Fibroblast of skin of right biceps (primary cell): ENCODE measurements around the gene TRIM10.
A peak's percentile ranks its signal among the peaks of the same experiment; 100 is the strongest.
"Not testable (repeated sequence)": the region's sequence is repeated elsewhere in the genome, so short reads cannot be mapped to it uniquely, and the experiment has no call there.

Source experiments
- DNase-seq: peaks from one replicate; pipeline ENCODE4 v3.0.0-alpha.2; 2013

The TRIM10 gene

DNA sequence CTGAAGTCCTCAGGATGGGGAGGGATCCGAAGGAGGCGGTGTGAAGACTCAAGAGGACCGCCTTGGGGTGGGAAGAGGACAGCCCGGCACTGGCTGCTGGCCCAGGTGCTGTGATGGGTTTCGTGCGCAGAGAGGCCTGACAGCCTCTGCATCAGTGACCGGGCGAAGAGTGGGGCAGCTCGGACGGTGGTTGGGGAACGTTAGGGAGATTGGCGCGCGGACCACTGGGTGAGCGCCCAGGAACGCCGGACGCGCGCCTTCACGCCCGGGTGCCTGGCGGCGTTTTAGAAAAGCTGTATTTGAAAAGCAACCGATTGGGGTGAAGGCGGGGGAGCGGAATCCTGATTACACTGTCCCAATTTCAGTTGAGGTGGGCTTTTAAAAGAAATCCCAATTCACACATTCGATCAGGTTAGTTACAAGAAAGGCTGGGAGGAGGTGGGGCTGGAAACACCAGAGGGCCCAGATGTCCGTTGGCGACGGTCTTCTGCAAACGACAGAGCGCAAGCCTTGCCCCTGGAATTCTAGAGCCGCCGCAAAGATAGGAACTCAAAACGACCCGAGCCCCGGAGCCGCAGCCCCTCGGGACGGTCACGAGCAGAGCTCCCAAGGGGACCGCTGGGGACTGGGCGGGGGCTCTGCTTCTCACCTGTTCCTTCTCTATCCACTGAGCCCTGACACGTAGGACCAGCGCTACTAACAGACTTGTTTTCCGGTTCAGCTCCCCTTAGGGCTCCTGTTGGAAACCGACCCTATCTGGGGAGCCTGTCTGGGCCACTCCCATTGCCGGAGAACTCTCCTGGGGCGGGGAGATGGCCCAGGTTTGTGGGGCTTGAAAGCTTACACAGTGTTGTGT is 33.5 kb downstream of the TRIM10 start:
- DNase-seq, result no peak

DNA sequence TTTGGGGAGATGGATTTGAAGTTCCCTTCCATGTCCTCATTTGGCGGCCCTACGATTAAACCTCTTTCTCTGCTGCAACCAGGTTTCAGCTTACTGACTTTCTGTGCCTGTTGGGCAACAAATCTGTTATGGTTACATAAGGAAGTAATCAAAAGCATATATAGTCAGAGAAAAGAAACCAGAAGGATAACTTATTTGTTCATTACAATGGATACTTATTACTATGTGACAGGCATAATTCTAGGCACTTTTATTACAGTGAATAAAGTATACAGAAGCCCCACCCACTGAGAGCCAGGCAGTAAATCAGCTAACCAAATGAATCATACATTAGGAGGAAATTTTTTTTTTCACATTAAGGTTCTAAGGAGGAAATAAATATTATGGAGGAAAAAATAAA is 38.5 kb downstream of the TRIM10 start:
- DNase-seq, result no peak

- DNase-seq, result no peak
Measured at GRCh38 chr6:30121446-30122366, 39.3 kb downstream of the TRIM10 start.

GRCh38 chr6:30118691-30119090 is 42.3 kb downstream of the TRIM10 start:
- DNase-seq, result not testable (repeated sequence)

GRCh38 chr6:30116724-30117123 is 44.3 kb downstream of the TRIM10 start:
- no peak for DNase-seq

DNA sequence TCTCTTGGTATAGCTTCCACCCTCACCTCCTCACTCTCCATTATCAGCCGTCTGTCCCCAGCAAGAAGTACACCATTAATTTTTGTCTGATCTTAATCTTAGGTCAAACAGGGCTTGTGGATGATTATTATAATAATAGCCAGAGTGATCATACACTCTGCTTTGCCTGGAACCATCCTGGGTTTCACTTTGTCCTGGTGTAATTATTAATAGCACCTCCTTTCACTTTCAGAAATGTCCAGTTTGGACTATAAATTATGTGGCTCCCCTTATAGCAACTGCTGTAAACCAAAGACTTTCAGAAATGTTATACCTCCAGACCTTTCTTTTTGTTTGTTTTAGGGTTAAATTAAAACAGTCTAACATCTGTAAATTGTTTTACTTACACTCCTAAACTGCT is 47.2 kb downstream of the TRIM10 start:
- no peak for DNase-seq

- no peak for DNase-seq
Measured at GRCh38 chr6:30113003-30113759, 47.8 kb downstream of the TRIM10 start, which contains the start of gene TRIM31. Gene TRIM31, minus strand, starts transcription at chr6:30113090. Its CDS starts 285 bp downstream, at chr6:30112805.

DNA sequence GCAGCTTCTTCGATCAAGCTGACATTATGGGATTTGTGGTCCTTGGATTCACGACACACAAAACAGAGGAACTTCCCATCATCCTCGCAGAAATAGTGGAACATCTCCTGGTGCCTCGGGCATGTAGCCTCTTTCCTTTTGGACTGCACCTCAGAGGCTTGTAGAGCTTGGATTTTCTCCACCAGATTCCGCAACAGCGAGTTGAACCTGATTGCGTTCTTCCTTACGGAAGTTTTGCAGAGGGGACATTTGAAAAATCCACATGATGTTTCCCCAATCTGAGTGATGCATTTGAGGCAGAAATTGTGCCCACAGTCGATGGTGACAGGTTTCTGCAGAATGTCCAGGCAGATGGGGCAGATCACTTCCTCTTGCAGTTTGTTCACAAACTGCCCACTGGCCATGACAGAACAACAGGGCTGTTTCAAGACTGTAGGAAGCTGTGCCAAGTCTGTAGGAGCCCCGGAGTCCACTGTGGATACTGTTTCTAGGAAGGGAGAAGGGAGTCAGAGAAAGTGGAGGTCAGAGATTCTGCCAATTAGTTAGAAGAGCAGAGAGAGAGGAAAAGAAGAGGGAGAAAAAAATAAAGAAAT is 48.5 kb downstream of the TRIM10 start:
- no peak for DNase-seq

DNA sequence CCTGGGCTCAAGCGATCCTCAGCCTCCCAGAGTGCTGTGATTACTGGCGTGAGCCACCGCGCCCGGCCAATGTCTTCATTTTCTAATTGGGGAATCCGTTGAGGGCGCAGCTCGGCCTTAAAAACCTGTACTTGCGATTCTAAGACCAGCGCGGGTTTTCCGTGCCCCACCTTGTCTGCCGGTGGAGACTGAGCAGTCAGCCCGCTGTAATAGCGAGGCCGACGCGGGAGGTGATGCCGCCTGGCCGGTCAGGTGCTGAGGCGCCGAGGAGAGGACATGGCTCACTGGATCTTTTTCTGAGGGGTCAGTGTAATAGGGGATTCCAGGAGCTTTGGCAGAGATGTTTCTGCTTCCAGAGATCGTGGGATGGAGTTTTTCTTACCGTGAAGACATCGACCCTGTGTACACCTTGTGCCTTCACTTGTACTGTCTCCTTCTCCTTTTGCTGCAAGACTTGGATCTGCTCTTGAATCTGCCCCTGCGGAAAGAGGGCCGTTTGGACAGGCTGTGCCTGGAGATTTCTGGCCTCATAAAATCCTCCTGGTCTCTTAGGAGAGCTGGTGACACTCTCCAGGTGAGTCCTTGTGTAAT is 49.6 kb downstream of the TRIM10 start:
- no peak for DNase-seq

- no peak for DNase-seq
Measured at GRCh38 chr6:30104661-30105060, 56.4 kb downstream of the TRIM10 start.

DNA sequence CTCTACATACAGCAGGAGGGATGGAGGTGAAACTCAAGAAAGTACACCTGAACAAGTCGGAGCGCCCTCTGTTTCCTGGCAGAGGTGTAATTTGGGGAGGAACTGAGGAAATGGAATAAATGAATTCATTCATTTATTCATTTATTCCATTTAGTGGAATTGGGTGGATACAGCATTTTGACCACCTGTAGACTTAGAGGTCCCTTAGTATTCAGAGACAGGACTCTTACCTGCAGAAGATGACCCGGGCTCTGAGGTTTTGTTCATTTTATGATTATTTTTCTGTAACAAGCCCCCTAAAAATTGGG is 57.2 kb downstream of the TRIM10 start:
- DNase-seq, result no peak

DNA sequence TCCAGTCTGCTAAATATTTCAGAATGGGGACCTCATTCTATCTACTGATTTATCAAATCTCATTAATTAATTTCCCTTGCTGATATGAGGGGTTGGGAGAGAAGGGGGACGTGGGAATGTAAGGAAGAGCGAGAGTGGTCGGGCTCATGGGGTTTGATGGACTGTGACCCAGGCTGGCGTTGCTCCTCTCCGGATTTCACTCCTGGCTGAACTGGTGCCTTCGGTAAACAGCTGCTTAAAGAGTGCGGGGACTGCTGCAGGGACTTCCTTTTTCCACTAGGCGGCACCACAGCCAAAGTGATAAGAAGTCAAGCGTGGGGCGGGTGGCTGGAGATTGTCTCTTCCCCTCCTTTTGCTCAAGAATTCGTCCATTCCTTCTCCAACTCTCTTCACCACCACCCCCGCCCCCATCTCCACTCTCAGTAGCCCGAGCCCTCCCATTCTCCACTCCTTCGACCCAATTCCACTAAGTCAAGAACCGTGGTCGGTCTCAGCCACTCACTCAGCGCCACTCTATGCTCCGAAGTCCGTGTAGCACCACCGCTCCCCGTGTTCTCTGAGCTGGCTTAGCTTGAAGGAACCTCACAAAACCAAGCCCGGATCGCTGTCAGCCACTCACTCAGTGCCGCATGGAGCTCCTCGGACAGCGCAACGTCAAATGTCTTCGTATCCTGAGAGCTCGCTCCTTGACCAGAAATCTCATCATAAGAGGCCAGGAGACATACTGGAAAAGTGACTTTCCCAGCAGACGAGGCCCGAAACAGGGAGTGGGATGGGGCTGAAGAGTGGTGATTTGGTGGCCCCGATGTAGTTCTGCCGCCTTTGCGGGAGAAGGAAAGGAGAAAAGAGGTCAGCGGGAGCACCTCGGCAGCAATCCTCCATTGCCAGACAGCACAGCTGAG is 57.8 kb downstream of the TRIM10 start:
- peak; percentile 86 for DNase-seq

DNA sequence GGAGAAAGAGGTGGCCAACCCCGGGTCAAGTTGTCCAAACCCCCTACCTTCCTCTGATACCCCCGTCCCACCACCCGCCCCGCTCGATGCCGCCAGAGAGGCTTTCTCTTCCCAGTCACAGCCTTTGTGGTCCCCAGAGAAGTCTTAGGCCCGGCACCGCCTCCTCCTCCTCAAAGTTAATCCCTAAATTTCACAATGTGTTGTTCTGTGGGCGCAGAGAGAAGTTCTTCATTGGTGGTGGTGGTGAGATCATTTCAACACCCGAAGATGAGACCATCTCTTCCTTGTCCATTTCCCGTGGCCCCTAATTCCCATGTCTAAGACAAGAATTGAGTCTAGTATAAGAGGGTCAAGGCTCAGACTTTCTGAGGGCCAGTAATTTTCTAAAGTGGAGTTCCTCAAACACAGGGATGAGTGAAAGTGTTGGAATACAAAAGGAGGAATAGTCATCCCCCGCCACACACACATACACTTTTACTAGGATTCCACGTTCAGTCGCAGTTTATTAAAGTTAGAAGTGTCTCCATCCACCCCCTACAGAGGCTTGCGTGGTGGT is 58.5 kb downstream of the TRIM10 start:
- peak; percentile 55 for DNase-seq
